ENCODE results near the gene UBE2U.

The UBE2U gene, protein sequence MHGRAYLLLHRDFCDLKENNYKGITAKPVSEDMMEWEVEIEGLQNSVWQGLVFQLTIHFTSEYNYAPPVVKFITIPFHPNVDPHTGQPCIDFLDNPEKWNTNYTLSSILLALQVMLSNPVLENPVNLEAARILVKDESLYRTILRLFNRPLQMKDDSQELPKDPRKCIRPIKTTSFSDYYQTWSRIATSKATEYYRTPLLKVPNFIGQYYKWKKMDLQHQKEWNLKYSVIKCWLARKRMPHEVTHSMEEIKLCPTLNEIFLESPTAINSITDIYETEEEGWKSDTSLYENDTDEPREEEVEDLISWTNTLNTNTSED

DNA sequence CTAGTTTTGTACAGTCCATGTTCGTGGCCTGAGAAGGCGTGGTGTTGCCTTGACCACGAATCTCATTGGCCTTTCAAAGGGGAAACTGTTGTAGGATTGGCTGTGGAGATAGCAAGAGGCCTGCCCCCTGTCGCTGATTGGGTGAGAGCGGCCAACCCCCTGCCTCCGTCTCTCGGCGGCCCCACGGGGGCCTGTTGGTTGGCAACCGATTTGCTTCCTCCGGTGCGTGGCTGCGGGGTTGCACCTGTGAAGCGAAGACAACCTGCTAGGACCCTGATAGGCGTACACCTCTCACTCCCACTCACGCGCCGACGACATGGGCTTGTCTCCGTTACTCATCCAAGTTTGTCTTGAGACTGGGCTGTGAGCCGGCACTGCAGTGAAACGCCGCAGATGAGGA lies at the start of gene UBE2U:
TSS of gene UBE2U (plus strand) at position 204 of the 400 bp plus-strand sequence. CDS start 428 bp downstream, outside the sequence.
- no peak for DNase-seq

DNA sequence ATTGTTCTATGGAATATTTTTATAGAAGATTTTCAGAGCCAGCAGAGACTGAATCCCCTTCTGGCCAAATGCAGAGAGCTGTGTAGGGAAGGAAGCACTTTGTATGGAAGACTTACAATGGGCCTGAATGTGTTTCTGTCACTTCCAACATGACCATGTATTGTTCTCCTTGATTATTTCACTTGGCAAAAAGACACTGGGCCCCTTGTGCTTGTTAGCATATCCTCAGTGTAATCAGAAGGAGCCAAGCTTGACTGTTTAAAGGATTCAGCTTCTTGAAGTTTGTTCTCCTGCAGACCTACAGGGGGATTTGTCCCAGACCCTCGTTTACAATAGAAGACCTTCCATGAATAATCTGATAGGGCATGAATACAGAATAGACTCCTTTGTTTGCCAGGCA lies 48.1 kb upstream of the UBE2U start:
- DNase-seq = no peak

DNA sequence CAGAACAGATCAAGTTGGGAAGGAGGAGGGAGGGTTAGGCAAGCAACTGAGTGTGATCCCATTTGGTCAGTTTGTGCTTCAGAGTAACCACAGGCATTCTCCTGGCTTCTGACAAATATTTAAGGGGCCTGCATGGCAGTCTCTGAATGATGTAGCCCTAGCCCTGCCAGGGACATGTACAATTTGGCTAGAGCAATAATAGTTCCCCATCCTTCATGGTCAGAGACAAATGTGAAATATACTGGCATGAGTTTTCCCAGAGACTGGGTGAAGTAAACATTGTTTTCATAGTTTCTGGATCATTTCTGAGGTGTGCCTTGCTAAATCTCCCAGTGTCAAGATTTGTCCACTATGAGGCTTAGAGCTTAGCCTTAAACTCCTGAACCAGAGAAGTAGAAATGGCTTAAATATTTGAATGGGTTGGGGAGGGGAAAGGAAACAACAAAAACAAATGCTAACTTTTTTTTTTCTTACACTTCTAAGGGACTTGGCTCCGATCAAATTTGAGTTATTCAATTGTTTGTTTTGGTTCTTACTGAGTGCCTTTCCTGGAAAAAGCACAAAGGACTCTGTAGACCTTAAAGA lies 42.0 kb upstream of the UBE2U start:
- no peak for DNase-seq

DNA sequence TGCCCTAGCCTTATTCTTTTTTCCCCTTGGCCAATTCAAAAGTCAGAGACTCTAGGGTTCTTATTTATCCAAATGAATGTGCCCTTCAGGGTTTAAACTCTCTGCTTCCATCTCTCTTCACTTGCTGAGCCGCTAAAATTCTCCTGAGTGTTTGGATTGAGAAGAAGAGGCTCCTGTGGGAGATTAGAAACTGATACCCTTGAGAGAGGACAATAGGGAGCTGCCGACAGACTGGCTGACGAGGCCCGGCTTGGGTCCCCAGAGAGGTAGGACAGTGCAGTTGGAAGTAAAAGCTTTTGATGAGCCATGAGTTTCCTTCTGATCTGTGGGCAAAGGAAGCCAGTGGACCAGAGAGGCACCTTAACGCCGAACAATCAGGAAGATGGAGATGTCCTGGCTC lies 41.3 kb upstream of the UBE2U start:
- no peak for DNase-seq

DNA sequence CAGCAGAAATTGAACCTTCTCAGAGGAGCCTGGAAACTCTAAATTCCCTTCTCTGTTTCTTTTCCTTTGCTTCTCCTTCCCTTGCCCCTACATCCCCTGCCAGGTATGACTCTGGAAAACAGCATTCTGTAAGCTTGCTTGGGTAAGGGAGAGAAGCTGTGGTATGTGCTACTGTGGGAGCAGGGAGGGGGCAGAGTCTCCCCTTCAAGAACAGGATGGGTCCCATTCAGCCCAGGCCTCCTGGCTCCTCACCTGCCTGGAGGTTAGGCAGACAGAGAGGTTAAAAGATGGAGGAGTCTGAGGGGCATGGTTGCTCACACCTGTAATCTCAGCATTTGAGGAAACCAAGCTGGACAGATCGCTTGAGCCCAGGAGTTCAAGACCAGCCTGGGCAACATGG lies 40.6 kb upstream of the UBE2U start:
- DNase-seq = no peak

DNA sequence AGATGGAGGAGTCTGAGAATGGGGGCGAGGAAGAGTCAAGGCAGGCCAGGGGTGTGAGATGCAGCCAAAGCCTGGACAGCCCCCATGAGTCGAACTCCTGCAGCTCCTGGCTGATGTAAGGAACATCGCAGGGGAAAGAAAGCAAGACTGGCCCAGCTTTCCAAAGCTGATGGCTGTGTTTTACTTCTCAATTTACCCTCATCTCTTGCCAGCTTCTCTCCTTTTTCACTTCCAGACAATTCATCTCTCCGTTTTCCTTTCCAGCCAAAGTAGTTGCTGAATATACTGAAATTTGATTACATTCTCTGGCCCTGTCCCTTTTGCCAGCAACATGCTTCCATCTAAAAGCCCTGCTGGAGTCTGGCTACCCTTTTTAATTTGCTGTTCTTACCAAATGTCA lies 40.0 kb upstream of the UBE2U start:
- DNase-seq = no peak

DNA sequence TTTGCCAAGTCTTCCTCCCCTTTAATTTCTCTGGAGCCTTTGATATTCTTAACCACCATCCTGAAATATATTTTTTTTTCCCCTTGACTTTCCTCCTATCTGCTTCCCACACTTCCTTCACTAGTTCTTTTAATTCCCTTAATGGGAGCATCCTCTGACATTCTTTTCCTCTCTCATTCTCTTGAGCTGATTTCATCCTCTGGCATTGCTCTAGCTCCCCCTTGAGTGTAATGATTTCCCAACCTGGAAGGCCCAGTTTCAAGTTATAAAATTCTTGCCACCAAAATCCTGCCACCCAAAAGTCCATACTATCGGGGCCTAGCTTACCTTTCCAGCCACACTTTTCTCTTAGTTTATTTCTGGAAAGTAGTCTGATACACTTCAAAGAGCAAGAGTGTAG lies 39.5 kb upstream of the UBE2U start:
- peak; percentile 11 for DNase-seq

DNA sequence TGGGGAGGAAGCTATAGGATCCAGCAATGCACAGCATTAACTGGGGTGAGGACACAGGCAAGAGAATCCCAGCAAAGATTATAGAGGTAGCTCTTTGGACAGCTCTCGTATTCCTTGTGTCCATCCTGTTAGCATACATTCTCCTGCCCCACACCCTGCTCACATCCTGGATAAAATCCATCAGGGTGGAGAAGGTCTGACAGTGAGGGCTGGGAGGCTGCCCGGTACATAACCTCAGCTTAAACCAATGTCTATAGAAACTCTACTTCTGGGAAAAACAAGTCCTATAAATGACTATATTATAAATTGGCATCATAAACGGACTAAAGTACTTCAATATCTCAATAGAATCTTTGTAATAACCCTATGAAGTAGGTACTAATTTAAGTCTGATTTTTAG lies 36.8 kb upstream of the UBE2U start:
- DNase-seq = no peak

DNA sequence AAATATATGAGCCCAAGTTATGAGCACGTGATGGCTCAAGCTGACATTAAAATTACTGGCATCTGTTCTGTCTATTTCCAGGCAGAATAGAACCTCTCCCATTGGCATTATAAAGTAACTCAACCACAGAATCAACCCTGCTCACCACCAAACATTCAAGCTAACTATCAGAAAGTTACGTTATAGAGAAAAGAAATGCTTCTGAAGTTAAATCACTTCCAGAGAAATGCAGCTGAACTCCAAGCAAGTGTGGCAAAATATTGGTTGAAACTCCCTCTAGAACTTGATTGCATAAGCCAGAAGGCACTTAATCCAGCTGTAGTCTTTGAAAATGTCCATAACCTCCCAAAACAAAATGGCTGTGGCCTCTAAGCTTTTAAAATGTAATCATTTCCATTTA lies 36.2 kb upstream of the UBE2U start:
- DNase-seq = no peak

DNA sequence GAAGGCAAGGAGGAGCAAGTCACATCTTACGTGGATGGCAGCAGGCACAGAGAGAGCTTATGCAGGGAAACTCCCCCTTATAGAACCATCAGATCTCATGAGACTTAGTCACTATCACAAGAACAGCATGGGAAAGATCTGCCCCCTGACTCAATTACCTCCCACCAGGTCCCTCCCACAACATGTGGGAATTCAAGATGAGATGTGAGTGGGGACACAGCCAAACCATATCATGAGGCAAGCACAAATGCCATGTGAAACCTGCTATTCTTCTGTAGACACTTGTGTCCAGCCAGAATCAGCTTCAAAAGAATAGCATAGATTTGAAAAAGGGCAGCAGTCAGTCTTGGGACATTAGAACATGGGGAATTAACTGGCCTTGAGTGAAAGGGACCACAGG lies 32.2 kb upstream of the UBE2U start:
- no peak for DNase-seq

DNA sequence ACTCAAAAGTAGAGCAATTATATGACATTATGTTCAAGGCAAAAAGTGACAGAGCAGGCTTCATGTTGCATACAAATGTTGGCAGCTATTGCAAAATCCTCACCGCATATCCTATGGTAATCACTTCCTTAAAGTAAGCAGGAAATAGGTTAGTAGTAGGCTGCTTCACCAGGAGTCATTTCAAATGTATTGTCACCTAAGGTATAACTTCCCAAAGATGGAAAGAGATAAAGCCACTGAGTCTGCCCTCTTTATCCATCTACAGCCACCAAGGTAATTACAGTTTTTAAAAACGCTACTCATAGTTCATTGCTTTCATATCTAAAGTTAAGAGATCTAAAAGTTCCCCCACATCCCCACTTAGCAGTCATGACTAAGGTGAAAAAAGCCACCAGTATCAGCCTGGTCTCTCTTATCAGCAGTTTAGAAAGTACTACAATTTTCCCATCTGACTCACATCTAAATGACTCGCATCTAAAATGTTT lies 31.6 kb upstream of the UBE2U start:
- no peak for DNase-seq

DNA sequence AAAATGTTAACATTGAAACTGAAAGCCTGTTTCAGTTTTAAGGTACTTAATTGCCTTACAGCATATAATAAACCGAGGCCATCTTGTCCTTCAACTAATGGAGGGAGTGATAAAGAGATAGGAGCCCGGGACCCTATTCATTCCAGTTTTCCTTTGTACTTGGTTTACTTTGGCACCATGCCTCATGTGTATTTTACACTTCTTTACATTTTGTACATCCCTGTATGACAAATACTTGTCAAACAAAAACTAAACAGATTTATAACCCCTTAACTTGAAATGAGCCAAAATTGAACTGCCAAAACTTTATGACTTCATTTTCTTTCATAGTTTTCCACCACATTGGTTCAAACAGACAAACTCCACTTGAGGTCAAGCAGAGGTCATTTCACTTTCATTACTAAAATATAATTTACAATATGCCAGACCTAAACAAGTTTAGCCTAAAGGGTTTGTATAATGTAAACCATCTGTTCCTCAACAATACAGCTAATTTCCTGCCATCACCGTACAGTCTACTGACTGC lies 30.9 kb upstream of the UBE2U start:
- no peak for DNase-seq

DNA sequence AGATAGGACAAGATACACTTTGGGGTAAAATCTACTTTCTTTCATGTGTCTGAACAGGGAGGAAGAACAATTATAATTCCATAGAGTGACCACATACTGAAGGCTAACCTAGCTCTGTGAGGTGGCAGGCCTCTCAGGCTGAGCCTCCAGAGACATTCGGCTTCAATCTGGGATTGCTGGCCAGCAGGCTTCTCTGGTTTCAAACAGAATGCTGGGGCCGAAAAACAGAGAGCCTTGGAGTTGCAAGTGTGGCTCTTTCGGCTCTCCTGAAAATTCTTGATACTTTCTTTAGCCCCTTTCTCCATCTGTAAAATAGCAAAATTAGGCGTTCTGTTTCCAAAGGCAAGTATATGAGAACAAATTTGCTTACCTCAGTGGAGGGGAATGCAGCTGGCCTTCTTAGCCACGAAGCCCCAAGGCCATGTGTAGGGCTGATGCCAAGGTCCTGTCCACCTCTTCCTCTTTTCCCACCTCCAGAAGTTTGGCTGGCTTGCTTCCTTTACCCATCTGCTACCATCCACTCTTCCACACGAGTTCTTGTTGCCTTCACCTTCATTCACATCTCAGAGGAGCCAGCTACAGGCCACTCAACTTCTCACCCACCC lies 30.0 kb upstream of the UBE2U start:
- no peak for DNase-seq

DNA sequence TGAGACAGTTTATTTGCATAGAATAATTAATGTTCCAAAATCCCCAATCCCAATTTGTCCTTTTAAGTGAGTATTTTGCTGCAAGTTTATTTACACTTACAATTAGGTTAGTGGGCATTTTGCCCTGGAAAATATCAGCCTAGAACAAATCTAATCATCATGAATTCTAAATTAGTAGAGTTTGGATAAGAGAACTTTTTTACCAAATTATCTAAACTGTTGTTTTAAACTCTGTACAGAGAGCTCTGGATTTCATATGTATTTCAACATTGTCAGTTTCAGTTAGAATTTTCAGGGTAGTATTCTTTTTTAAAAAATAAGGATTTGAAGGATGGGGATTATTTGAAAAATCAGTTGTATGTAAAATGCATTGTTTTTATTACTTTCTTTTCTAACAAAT lies 27.8 kb upstream of the UBE2U start:
- DNase-seq = no peak

DNA sequence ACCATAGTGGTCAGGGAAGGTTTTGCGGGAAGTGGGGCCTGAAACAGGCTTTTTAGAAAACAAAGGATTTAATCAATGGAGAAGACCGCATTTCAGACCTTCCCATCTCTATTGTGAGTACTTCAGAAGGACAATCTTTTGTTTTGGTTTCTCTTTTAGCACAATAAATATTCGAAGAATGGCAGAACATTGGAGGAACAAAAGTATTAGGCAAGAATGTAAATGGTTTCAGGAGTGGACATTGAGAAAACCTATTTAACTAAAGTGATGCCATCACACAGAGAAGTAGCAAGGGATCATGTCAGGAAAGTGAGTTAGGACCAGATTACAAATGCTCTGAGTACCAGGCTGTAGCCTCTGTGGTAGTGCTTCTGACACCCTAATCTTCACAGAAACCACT lies 26.8 kb upstream of the UBE2U start:
- DNase-seq = no peak

DNA sequence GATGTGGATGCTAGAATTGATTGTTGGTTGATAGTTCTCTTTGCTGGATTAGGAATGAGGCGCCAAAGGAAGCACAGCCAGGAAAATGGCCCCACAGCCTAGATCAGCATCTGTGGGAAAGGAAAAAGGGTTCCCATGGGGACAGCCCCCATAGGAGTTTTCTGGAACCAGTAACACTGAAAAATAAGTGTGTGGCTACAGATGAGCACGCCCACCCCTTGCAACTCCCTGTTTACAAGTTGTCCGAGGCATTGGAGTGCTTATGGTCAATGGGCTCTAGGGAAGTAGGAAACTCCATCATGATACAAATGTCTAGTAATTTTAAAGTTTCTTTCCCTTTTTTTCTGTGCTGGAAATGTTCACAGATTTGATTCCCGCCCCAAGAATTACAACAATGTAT lies 23.8 kb upstream of the UBE2U start:
- DNase-seq = no peak

DNA sequence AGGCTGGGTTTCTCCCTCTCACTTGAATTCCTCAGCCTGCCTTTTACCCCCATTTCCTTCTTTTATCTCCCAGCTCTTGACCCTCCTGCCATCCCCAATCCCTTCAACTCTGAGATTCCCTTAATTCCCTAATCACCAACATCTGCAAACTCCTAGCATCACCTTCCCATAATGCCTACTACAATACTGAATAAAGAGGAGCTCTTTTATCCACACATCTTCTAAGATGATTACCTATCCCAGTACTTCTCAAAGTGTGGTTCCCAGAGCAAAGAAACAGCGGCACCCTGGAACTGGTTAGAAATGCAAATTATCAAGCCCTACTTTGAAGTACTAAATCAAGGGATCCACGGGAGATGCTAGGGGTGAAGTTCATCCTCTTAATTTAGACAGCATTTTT lies 21.2 kb upstream of the UBE2U start:
- DNase-seq = no peak

DNA sequence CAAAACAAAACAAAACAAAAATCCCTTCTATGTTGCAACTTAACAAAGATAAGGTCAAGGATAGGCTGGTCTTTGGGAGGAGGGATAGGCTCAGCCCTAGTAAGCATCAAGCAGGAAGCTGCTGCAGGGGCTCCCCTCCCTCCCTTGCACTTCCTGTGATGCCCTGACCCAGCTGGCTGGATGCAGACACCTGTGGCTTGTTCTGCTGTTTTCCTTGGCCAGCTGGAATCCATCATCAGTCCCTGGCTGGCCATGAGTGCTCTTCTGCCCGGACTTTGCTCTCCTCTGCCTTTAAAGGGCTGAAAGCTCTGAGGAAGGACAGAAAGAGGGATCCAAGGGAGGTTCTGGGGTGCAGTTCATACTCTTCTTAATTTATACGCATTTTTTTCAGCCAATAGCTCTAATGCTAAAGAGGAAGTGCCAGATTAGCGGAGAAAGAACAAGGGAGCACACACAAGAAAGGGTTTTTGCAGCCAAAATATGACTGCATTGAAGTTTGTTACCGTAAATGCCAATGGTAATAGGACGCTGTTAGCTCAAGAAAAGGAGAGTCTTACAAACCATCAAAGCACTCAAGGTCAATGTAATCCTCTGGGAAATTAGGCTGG lies 19.9 kb upstream of the UBE2U start:
- no peak for DNase-seq

DNA sequence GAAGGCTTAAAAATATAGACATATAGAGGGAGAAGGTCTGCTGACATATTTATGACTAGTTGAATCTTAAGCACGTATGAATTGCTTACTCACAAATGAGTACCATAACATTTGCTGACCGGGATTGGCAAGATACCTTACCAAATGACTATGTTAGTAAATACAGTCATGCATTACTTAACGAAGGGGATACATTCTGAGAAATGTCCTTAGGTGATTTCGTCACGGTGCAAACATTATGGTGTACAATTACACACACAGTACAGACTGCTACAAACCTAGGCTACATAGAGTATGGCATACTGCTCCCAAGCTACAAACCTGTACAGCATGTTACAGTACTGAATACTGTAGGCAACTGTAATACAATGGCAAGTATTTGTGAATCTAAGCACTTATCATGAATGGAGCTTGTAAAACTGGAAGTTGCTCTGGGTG lies 19.4 kb upstream of the UBE2U start:
- DNase-seq = no peak

DNA sequence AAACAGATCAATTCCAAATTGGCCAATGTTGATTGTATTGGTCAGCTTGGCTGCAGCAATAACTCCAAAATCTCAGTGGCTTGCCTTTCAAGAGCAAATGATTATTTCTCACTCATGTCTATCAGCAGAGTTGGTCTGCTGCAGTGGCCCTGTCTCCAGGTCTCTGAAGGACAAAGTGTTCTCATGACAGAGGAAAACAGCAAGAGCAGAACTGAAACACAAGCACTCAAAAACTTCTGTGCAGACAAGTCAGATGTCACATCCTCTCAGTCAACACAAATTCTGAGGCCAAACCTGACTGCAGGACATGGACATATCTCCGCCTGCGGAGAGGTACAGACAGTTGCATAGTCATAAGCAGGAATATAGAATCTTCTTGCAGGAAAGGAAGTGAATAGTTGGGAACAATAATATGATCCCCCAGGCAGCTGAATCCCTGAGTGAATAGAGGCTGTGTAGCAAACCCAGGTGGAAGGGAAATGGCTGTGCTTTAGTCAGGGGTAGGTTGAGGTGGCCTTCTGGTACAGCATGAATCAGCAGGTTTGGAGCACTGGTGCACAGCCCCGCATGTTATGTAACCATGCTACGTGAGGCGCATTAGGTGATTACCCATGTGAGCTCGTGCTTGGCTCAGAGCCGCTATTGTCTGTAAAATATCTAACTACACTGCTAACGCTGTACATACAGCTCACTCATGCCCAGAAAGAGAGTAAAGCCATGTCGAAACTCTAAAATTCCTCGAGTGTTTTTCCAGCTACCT lies 17.1 kb upstream of the UBE2U start:
- no peak for DNase-seq

DNA sequence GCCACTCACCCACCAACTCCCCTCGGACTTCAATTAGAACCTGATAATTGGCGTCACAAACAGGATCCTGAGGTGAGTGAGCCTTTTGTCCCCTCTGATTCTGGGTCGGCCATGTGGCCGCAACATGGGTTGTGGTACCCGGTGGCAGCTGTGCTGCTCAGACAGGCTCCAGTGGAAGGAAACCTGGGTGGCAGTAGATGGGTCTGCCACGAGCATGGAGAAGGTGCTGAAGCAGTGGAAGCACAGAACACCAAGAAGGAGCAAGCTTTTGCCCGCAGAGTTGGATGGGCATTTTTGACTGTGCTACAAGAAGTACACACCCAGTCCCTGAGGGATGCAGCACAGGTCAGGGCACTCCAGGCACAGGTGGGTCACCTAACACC lies 16.5 kb upstream of the UBE2U start:
- no peak for DNase-seq

DNA sequence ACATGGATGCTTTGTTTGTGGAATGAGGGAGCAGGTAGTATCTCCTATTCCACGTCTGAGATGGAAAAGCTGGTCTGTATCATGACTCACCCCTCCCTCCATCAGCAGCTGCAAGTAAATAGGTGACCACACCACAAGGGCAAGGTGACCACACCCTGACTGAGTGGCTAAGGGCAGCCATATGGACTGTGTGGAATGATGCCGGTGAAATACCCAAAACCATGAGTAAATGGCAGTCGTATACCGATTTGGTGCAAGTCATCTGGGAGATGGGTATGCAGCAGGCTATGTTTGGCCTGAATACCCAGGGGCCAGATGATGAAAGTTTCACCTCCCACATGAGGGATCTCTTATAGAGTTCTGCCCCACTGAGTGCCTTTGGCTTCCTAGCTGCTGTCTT lies 15.8 kb upstream of the UBE2U start:
- DNase-seq = no peak

DNA sequence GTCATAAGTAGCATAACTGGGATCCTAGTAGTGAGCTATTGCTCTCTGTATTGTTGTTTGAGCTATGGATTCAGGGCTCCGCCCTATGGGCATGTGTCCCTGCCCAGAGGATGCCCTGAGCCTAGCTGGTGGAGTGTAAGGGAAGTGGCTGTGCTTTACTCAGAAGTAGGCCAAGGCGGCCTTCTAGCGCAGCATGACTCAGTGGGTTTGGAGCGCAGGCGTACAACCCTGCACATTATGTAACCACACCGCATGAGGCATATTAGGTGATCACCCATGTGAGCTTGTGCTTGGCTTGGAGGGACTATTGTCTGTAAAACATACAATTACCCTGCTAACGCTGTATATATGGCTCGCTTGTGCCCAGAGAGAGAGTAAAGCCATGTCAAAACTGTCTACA lies 11.1 kb upstream of the UBE2U start:
- DNase-seq = no peak

Measured in NCI-H2227 treated with DMSO at 0.1 percent for 48 hours (cell line).